GM12878 (cell line): ENCODE data around the gene HS6ST1. TPM values are rescaled to one million over a fixed set of nuclear protein-coding genes. Genes with fewer than 3 reads are reported as not detected.

Experiments used
- ASH2L ChIP-seq: fragments of 300-600, 200-600 bp; sonication (generic); IDR thresholded peaks from 2 replicates; pipeline ENCODE4 v1.6.1; 2017; ENCODE audit warnings: low read depth, mild to moderate bottlenecking, borderline replicate concordance
- E2F8 ChIP-seq: fragments of 450-650 bp; IDR thresholded peaks from 2 replicates; pipeline ENCODE4 v1.6.1; 2018; ENCODE audit warnings: mild to moderate bottlenecking, low read depth, moderate library complexity; ENCODE audit not compliant: partially characterized antibody
- RB1 ChIP-seq: fragments of 450-650 bp; formaldehyde crosslinking; IDR thresholded peaks from 2 replicates; pipeline ENCODE4 v1.6.1; 2017; ENCODE audit warnings: mild to moderate bottlenecking, borderline replicate concordance
- SMARCA5 ChIP-seq: fragments of 450-650 bp; IDR thresholded peaks from 2 replicates; pipeline ENCODE4 v1.6.1; 2017; ENCODE audit warnings: mild to moderate bottlenecking
- SREBF2 ChIP-seq: IDR thresholded peaks from 2 replicates; pipeline ENCODE4 v1.6.1; 2012; ENCODE audit warnings: mild to moderate bottlenecking, low read length
- USF1 ChIP-seq: IDR thresholded peaks from 2 replicates; pipeline ENCODE4 v1.6.1; 2011; ENCODE audit warnings: borderline replicate concordance, low read depth, mild to moderate bottlenecking, moderate library complexity, mixed read lengths, low read length; ENCODE audit not compliant: insufficient read depth; ENCODE audit errors: extremely low read length
- polyA plus RNA-seq, 11 experiments: library from polyadenylated mRNA; depleted of rRNA in 4 of 11; unstranded in 6 of 11; stranded (reverse) in 5 of 11; fragments of >200 nt; fragmentation: Nextera tagmentation in 4 of 11; fragmentation: Illumina TruSeq in 1 of 11; extraction: Ambion mirVana in 4 of 11; extraction: Trizol in 1 of 11; gene quantifications; 1 replicate in 1 of 11; 2 replicates in 10 of 11; pipeline versions ENCODE4 v1.2.1 to v1.2.3, GENCODE V29; 2011 to 2016; ENCODE audit warnings: inconsistent platforms in 2 of 11, missing spikeins in 2 of 11, low read depth in 1 of 11
- total RNA-seq, 4 experiments: library from RNA; depleted of rRNA in 3 of 4; stranded (reverse); fragments of >200 nt in 3 of 4; fragmentation: Illumina TruSeq in 1 of 4; extraction: Trizol in 1 of 4; gene quantifications; 2 replicates each; pipeline versions ENCODE4 v1.2.1 to v1.2.3, GENCODE V29; 2013 to 2021

HS6ST1 gene
- total and polyA plus RNA-seq, 10 of the 15 experiments (the other 5 are each of a cell fraction or from before 2014, with no cell fraction given) = 0.48 to 17.0 (median 4.7) TPM

GRCh38 chr2:128287780-128288735 lies 30.6 kb downstream of the HS6ST1 start (continued):
- TF ChIP-seq RB1 (no peak), ASH2L (no peak), SREBF2 (no peak), USF1 (no peak), SMARCA5 (no peak), E2F8 (no peak)
